Activated T-cell treated with anti-CD3 and anti-CD28 coated beads for 1 hour (primary cell): Measurements from ENCODE around the gene ADCY5.

Source experiments
- DNase-seq: peaks from one replicate; pipeline ENCODE4 v3.0.0-alpha.2; 2020; ENCODE audit warnings: low read depth

Gene ADCY5

GRCh38 chr3:123386477-123387040, 62.3 kb downstream of the ADCY5 start:
- DNase-seq, result no peak

GRCh38 chr3:123385981-123386380, 62.9 kb downstream of the ADCY5 start:
- no peak for DNase-seq

- DNase-seq, result no peak
Measured at GRCh38 chr3:123385499-123385898, 63.4 kb downstream of the ADCY5 start.

- DNase-seq, result no peak
Measured at GRCh38 chr3:123385001-123385401, 63.9 kb downstream of the ADCY5 start.

GRCh38 chr3:123384256-123384655, 64.6 kb downstream of the ADCY5 start:
- no peak for DNase-seq

GRCh38 chr3:123383091-123384053, 65.5 kb downstream of the ADCY5 start:
- no peak for DNase-seq

GRCh38 chr3:123380261-123380660, 68.6 kb downstream of the ADCY5 start:
- DNase-seq, result no peak

GRCh38 chr3:123379041-123379830, 69.7 kb downstream of the ADCY5 start:
- no peak for DNase-seq

GRCh38 chr3:123378409-123378915, 70.4 kb downstream of the ADCY5 start:
- DNase-seq, result no peak

- DNase-seq, result no peak
Measured at GRCh38 chr3:123377243-123377740, 71.6 kb downstream of the ADCY5 start.

GRCh38 chr3:123376451-123377242, 72.2 kb downstream of the ADCY5 start:
- no peak for DNase-seq

- no peak for DNase-seq
Measured at GRCh38 chr3:123375014-123375940, 73.6 kb downstream of the ADCY5 start.

GRCh38 chr3:123374016-123374415, 74.9 kb downstream of the ADCY5 start:
- no peak for DNase-seq

- no peak for DNase-seq
Measured at GRCh38 chr3:123373474-123373987, 75.4 kb downstream of the ADCY5 start.

GRCh38 chr3:123372686-123373473, 76.0 kb downstream of the ADCY5 start:
- no peak for DNase-seq

- DNase-seq, result no peak
Measured at GRCh38 chr3:123371859-123372685, 76.8 kb downstream of the ADCY5 start.

GRCh38 chr3:123371426-123371825, 77.5 kb downstream of the ADCY5 start:
- no peak for DNase-seq

- no peak for DNase-seq
Measured at GRCh38 chr3:123370819-123371218, 78.1 kb downstream of the ADCY5 start.
